ENCODE results near the gene SERTAD2.

GRCh38 chr2:64635976-64636911, 17.5 kb downstream of the SERTAD2 start:
- no peak for TF ChIP-seq CTCF (IDR thresholded peaks at IDR 0.05)
- TF ChIP-seq POLR2A (IDR thresholded peaks at IDR 0.05) = no peak
